Astrocyte of the spinal cord (primary cell): ENCODE results near the gene UGT1A7.
"Not testable (repeated sequence)": the region's sequence is repeated elsewhere in the genome, so short reads cannot be mapped to it uniquely, and the experiment has no call there.

Experiments
- DNase-seq: peaks from one replicate; pipeline ENCODE4 v3.0.0; 2011; ENCODE audit warnings: low read depth, low spot score
- H3K4me3 ChIP-seq: 2 replicates; pipeline ENCODE4 v1.5.1; 2011; ENCODE audit warnings: low read depth, mild to moderate bottlenecking, low read length, moderate library complexity
- in situ Hi-C: cut with HindIII; loops from 2 replicates; pipeline ENCODE4 v1.10.0; 2017; ENCODE audit warnings: low sequenced_read_pairs
- TF ChIP-seq, protein P1 (sequence below): IDR thresholded peaks from 2 replicates; pipeline ENCODE4 v1.5.1; 2012; ENCODE audit warnings: low read depth, mild to moderate bottlenecking, low read length, inconsistent platforms

Gene UGT1A7

DNA sequence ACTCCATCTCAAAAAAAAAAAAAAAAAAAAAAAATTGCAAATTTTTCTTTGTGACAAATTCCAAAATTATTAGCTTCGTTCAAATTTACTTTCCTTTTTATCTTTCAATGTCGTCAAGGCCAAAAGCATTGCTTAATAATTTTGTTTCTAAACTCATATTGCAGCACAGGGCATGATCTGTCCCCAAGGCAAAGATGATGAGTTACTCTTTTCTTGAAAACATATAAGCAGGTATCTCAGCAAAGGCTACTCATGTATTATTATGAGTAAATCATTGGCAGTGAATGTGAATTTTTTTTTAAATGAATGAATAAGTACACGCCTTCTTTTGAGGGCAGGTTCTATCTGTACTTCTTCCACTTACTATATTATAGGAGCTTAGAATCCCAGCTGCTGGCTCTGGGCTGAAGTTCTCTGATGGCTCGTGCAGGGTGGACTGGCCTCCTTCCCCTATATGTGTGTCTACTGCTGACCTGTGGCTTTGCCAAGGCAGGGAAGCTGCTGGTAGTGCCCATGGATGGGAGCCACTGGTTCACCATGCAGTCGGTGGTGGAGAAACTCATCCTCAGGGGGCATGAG lies at the start of gene UGT1A7:
UGT1A7 (plus strand) TSS at position 381 of the 579 bp plus-strand sequence; CDS start at position 418, 37 bp downstream.
- no peak for DNase-seq
- H3K4me3 ChIP-seq = no peak within 1 kb of the TSS
- TF ChIP-seq, protein P1, sequence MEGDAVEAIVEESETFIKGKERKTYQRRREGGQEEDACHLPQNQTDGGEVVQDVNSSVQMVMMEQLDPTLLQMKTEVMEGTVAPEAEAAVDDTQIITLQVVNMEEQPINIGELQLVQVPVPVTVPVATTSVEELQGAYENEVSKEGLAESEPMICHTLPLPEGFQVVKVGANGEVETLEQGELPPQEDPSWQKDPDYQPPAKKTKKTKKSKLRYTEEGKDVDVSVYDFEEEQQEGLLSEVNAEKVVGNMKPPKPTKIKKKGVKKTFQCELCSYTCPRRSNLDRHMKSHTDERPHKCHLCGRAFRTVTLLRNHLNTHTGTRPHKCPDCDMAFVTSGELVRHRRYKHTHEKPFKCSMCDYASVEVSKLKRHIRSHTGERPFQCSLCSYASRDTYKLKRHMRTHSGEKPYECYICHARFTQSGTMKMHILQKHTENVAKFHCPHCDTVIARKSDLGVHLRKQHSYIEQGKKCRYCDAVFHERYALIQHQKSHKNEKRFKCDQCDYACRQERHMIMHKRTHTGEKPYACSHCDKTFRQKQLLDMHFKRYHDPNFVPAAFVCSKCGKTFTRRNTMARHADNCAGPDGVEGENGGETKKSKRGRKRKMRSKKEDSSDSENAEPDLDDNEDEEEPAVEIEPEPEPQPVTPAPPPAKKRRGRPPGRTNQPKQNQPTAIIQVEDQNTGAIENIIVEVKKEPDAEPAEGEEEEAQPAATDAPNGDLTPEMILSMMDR = no peak
- in situ Hi-C loops = no loop called here

GRCh38 chr2:233636306-233636705 lies 45.4 kb upstream of the UGT1A7 start, which contains the start of gene UGT1A10:
Gene UGT1A10 (plus strand): TSS chr2:233636448. CDS start chr2:233636523, 75 bp downstream.
- in situ Hi-C loops, H3K4me3 ChIP-seq, DNase-seq: not testable (repeated sequence)

GRCh38 chr2:233638836-233639235 lies 42.9 kb upstream of the UGT1A7 start:
- in situ Hi-C loops = no loop called here
- DNase-seq = no peak
- TF ChIP-seq, protein P1 = no peak
- no peak overlapping the region for H3K4me3 ChIP-seq

DNA sequence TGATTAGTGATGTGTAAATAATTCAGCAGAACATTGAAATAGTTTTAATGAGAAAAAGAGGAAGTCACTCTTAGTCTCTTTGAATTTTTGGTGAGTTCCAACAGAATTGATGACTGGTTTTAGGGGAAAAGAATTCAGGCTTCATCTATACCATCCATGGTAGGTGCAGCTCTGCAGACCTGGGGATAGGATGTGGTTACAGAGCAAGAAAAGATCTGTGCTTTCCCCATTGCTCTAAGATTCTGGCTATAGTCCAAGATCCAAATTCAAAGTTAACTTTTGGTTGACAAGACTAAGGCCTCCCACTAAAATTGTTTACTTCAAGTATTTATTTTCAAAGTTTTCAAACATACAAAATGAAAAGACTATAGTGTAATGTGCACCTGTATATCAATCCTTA lies 41.8 kb upstream of the UGT1A7 start:
- in situ Hi-C loops = no loop called here
- TF ChIP-seq, protein P1 = no peak
- H3K4me3 ChIP-seq = no peak overlapping the region
- no peak for DNase-seq

DNA sequence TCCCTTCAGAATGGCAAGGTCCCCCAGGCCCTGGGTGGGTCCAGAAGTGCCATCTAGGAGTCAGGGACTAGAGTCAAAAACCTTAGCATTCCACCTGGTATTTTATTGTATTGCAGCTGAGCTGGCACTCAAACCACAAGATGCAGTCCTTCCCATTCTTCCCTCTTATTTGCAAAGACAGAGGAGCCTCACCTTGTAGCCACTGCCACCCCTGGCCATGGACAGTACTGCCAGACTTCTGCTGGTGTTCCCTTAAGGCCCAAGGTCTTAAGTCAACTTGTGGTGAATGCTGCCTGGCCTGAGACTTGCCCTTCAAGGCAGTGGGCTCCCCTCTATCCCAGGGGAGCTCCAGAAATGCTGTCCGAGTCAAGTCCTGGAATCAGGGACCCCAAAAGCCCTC lies 38.6 kb upstream of the UGT1A7 start:
- TF ChIP-seq, protein P1 = peak; percentile 29
- DNase-seq = no peak
- H3K4me3 ChIP-seq = no peak overlapping the region
- in situ Hi-C loops = no loop called here

DNA sequence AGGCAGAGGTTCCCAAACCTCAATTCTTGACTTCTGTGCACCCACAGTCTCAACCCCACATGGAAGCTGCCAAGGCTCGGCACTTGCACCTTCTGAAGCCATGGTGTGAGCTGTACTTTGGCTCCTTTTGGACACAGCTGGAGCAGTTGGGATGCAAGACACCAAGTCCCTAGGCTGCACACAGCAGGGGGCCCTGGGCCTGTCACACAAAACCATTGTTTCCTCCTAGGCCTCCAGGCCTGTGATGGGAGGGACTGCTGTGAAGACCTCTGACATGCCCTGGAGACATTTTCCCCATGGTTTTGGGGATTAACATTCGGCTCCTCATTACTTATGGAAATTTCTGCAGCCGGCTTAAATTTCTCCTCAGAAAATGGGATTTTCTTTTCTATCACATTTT lies 35.7 kb upstream of the UGT1A7 start:
- H3K4me3 ChIP-seq, DNase-seq, in situ Hi-C loops: not testable (repeated sequence)

DNA sequence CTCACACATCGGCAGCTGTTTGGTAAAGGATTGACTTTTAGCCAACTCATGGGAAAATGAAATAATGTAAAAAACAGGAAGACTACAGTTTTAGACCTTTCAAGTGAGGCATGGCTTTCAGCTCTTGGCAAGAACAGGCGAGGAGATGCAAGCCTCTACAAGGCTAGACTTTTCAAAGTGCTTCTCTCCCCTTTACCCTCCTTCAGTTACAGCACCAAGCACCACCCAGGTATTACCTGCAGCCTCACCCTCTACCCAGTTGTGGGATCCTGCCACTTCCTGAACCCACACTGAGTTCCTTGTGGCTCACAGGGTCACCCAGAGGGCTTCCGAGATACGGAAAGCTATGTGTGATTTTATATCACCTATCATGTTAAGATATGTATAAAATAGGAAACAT lies 30.7 kb upstream of the UGT1A7 start:
- DNase-seq = no peak
- TF ChIP-seq, protein P1 = no peak
- in situ Hi-C loops = no loop called here
- no peak overlapping the region for H3K4me3 ChIP-seq

DNA sequence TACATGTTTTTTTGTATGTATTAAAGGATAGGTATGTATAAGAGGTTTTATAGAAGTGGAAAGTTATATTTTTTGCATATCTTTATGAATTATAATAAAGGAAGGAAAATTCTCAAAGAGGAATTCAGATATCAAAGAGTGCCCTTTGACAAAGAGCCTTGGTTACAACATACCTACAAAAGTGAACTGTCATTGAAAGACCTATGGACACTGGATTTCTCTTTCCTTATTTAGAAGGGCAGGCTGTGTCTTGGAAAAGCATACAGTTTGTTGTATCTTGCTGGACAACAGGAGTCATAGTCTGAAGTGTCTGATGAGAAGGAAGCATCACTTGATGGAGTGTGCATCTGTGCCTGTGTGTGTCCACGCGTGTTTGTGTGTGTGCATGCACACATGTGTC lies 30.3 kb upstream of the UGT1A7 start:
- no peak for DNase-seq
- in situ Hi-C loops = no loop called here
- TF ChIP-seq, protein P1 = no peak
- no peak overlapping the region for H3K4me3 ChIP-seq
